Measurements from ENCODE around the gene PPDPF. TPM values are rescaled to one million over a fixed set of nuclear protein-coding genes. Genes with fewer than 3 reads are reported as not detected.

The PPDPF gene
- polyA plus RNA-seq, 1 donor = 118 TPM

DNA sequence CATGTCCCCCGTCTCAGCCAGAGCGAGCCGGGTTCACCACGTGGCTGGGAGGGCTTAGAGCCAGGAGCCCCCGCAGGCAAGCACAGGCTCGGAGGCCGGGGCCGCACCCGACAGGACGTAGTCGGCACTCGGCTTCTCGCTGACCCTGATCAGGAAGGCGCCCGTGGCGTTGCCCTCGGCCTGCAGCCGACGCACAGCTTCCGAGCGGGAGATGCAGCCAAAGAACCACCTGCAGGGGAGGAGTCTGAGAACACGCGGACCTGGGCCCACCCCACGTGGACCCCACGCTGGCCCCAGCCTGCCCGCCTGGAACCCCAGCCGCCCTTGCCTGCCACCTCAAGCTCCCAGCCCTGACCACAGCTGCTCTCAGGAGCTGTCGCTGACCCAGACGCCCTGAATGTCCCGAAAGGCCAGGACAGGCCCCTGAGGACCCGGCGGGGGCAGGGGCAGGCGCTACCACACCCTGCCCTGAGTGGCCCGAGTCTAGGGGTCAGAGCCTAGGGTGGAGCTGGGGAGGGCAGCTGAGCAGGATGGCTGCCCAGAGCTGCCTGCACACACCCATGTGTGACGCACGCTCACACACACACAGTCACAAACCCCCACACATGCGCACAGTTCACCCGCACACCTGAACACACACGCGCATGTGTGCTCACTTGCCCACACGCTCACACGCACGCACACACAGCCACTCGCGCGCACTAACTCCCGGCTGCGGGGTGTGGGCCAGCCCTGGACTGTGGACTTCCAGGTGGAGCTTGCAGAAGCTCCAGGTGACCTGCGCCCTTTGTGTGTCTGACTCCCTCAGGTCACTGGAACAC lies 14.5 kb downstream of the PPDPF start:
- DNase-seq = no peak

GRCh38 chr20:63536241-63536977 lies 15.8 kb downstream of the PPDPF start:
- no peak for DNase-seq

DNA sequence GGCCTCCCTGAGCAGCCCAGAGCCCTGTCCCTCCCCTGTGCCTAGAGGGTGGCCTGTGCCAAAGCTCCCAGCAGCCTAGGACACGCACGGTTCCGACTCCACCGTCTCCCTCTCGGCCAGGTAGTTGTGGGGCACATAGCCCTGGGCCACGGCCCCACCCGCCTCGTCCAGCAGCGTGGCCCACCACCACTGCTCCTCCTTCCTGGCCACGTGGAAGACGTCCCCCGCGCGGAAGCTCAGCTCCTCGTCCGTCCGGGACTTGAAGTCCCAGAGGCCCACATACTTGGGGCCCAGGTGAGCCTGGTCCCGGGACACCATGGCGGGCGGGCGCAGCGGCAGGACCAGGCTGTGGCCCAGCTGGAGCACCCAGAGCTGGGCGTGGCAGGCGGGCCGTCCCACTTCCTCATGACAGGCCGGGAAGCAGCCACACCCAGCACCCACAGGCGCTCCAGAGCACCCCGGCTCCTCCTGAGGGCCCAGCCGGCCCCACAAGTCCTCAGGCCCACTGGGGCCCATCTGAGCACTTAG lies 16.5 kb downstream of the PPDPF start, which contains the start of gene PTK6:
TSS of gene PTK6 (minus strand) at position 380 of the 528 bp plus-strand sequence. CDS start at position 318, 62 bp downstream.
- no peak for DNase-seq

DNA sequence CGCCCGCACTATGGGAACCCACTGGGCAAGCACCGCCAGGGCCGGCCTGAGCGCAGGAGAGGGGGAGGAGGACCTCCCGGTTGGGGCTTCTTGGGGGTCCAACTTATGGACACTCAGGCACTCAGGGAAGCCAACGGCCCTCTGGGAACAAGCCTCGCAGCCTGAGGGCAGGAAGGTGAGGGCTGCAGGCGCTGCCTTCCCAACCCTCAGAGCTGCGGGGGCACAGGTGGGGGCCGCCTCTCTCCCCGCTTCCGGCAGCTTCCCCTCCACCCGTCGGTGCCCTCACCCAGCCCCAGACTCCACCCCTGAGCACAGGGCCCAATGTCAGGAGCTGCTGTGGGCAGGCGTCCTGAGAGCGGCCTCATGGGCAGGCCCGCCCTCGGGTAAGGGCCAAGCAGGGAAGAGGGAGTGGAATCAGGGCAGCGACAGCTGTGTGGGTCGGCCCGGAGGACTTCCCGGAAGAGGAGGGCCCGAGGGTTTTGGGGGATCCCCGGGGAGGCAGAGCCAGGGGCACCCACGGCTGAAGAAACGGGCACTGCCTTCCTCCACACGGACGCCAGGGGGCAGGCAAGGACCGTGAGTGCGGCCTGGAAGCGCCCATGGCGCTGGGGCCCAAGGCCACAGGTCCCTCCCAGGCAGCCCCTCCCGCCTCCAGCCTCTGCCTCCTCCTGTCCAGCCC lies 17.1 kb downstream of the PPDPF start:
- DNase-seq = peak; percentile 78

DNA sequence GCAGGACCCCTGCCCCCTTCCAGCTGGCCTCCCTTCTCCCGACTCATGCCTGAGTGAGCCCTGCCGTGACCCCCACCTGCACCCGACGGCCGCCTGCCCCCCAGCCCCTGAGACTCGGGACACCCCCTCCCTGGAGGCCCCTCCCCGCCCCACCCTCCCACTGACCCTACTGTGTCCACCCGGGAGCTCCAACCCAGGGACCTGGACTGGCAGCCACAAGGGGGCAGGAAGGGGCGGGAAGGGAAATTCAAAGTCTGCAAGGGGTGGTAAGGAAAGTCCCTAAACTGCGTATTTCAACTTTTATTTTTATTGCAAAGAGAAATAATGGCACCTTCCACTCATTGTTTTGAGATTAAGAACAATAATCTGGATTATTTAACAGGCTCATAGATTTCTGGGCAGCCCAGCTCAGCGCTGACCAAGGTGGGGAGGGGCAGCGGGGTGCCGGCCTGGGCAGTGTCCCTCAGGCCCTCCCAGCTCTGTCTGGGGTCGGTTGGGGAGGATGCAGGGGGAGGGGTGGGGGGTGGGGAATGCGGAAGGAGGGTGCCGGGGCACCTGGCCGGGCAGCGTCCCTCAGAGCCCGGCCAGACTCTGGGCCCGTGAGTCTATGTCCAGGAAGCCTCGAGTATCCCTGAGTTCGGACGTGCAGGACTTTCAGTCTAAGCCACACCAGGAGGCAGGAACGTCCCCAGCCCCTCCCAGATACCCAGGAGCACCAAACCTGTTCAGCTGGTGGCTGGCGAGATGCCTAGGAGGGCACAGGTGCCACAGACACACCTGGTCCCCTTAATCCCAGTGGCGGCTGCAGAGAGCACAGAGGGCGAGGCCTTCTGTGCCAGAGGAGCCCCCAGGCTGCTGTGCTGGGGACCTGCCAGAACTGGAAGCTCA lies 17.9 kb downstream of the PPDPF start:
- DNase-seq = no peak

DNA sequence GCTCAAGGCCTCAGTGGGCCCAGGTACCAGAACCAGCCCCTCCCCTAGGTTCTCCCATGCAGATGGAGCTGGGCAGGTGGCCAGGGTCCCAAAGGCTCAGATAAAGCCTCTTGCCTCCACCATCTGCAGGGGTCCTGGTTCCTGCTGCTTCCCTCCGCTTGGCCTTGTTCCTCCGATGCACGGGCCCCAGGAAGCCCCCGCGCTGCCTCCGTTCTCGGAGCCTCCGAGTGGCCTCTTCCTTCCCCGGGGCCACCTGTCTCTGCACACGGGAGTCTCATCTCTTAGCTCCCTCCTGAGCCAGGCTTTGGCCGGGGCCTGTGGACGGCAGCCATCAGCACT lies 18.5 kb downstream of the PPDPF start:
- DNase-seq = no peak

DNA sequence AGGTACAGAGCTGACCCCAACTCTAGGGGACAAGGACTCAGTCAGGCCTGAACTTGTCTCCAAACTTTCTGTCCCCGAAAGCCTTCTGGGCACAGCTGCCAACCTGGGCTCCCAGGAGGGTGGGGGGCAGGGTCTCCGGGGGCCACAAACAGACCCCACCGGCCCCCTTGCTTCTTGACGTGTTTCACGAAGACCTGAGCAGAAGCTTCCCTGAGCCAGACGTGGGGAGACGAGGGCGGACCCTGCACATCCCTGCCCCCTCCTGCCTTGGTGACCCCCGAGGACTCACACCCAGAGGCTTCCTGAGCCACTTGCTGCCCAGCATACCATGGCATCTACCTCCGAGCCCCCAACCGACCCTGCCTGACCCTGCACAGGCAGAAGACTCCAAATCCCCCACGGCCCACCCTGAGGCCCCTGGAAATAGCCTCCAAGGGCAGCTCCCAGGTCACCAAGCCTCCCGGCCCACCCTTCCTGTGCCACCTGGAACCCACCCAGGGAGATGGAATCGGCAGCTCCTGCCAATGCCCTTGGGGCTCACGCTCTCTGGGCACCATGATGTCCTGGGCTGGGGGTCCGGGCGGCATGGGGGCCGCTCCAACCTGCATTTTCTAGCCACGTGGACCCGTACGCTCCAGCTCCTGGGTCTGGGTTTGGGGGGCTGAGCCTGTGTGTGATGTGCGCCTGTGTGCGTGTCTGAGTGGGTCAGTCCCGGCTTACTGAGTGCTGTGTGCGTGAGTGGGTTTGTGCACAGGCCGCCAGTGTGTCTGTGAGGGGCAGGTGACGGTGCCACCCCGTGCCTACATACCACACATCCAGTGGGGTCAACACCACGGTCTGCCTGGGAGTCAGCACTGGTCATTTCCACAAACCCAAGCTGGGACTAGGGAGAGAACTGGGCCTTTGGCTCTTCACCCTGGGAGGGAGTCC lies 19.1 kb downstream of the PPDPF start:
- no peak for DNase-seq

GRCh38 chr20:63540417-63541186 lies 20.0 kb downstream of the PPDPF start:
- no peak for DNase-seq

- no peak for DNase-seq
These were observed 20.8 kb downstream of the PPDPF start for GRCh38 chr20:63541371-63541770.

- no peak for DNase-seq
These were observed 21.5 kb downstream of the PPDPF start for GRCh38 chr20:63542031-63542559.

DNA sequence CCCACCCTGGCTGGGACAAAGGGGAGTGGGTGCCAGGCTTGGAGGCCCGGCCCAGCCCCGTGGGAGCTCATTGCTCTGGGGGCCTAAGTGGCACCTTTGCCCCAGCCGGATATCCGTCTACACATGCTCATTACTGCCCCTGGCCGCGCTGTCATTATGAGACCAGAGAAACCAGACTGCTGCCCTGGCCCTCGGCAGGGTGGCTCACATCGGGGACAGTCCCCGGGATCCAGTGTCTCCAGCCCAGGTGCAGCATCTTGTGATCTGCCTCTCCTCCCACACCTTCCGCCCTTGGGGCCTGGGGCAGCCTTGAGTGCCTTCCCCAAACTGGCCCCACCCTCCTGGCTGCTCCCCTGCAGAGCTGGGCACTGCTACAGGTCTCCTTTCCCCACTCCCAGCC lies 22.1 kb downstream of the PPDPF start:
- no peak for DNase-seq

DNA sequence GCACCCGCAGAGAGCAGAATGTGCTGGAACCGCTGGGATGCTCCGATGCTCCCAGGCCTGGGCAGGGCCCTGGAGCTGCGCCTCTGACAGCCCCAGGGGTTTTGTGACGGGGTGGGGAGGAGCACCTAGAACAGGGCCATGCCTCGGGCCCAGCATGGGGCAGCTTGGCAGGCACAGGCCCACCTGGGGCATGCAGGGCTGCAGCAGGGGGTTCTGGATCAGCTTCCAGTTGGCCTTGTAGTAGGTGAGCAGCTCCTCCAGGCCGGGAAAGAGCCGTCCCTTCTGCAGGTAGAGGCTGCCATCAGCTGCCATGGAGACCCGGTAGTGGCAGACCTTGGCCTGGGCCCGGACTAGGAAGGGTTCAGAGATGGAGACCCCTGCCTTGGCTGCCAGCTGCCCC lies 22.6 kb downstream of the PPDPF start:
- DNase-seq = no peak

DNA sequence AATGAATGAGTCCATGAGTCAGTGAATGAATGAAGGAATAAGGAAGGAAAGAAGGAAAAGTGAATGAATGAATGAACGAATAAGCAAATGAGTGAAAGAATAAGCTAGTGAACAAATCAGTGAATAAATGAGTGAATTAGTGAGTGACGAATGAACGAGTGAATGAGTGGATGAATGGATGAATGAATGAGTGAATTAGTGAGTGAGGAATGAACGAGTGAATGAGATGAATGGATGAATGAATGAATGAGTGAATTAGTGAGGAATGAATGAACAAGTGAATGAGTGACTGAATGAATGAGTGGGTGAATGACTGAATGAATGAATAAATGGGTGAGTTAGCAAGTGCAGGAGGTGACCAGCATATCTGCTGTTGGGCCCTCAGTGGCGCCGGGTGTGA lies 23.2 kb downstream of the PPDPF start:
- no peak for DNase-seq

DNA sequence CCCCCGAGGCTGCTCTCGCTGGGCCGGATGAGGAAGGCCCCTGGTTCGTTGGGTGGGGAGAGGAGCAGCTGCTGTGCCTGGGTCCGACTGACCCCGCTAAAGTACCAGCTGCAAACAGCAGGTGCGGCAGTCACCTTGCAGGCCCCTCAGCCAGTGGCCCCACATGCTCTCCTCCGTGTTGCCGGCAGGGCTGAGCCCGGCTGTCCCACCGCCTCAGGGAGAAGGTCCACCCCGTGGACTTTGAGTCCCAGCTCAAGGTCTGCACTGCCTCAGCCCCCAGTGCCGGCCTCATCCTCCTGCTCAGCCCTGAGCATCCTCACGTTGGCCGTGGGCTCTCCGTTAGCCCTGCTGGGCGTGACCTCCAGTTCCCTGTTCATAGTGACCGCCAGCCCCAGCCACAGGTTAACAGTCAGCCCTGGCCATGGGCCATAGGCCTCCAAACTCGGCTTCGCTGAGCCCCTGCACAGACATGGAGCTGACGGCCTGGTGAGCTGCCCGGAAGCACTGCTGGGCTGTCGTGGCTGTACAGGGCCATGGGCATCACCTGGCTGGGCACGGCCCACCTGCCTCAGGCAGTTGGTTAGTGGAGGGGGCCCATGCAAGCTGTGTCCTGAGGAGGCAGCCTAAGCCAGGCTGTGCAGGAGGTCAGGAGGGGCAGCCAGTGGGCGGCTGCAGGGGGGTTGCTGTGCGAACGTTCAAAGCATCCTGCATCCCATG lies 23.8 kb downstream of the PPDPF start:
- no peak for DNase-seq

- no peak for DNase-seq
These were observed 24.5 kb downstream of the PPDPF start for GRCh38 chr20:63544958-63545516.

GRCh38 chr20:63545814-63546213 lies 25.2 kb downstream of the PPDPF start:
- no peak for DNase-seq

DNA sequence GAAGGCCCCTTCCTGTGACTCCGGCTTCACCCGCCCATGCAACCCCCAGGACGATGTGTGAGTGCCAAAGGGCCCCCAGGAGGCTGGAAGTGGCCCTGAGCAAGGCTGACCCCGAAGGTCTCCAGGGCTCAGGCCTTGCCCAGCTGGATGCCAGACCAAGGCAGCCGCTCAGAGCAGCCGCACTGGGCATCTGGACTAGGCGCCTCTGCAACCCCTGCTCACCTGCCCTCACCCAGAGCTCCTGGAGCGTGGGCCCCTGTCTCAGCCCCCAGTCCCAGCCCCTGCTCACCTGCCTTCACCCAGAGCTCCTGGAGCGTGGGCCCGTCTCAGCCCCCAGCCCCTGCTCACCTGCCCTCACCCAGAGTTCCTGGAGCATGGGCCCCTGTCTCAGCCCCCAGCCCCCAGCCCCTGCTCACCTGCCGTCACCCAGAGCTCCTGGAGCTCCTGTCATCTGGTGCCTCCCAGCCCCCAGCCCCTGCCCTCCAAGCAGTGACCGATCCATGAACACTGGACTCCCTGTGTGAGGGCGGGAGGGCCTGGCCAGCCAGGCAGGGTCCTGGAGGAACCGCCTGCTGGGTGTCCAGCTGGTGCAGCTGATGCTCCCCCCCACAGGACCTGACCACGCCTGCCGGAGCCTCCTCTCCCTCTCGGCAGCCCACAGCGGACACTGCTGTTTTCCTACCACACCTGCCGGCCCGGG lies 25.8 kb downstream of the PPDPF start:
- no peak for DNase-seq

All from left kidney (tissue), 2 donors.